ENCODE measurements around the gene PFN3.
A peak's percentile ranks its signal among the peaks of the same experiment; 100 is the strongest.

PFN3 gene

GRCh38 chr5:177357459-177358351, 42.8 kb downstream of the PFN3 start, which contains the start of gene RGS14:
TSS of gene RGS14 (plus strand) at chr5:177357924. CDS start at chr5:177358025, 101 bp downstream.
- DNase-seq = peak; percentile 75 to 78

GRCh38 chr5:177357146-177357458, 43.4 kb downstream of the PFN3 start:
- no peak for DNase-seq

DNA sequence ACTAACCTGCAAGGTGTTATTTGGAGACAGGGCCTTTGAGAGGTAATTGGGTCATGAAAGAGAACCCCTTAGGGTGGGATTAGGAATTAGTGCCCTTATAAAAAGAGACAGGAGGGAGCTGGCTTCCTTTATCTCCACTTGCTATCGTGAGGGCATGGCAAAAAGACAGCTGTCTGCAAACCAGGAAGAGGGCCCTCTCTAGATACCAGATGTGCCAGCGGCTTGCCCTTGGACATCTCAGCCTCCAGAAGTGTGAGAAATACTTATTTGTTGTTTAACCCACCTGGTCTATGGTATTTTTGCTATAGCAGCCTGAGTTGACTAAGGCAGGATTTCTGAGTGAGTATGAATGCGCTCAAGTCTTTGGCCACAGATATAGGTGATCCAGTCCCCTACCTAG, 43.7 kb downstream of the PFN3 start:
- no peak for DNase-seq

GRCh38 chr5:177355868-177356168, 44.6 kb downstream of the PFN3 start:
- DNase-seq = peak; percentile 23 to 38

DNA sequence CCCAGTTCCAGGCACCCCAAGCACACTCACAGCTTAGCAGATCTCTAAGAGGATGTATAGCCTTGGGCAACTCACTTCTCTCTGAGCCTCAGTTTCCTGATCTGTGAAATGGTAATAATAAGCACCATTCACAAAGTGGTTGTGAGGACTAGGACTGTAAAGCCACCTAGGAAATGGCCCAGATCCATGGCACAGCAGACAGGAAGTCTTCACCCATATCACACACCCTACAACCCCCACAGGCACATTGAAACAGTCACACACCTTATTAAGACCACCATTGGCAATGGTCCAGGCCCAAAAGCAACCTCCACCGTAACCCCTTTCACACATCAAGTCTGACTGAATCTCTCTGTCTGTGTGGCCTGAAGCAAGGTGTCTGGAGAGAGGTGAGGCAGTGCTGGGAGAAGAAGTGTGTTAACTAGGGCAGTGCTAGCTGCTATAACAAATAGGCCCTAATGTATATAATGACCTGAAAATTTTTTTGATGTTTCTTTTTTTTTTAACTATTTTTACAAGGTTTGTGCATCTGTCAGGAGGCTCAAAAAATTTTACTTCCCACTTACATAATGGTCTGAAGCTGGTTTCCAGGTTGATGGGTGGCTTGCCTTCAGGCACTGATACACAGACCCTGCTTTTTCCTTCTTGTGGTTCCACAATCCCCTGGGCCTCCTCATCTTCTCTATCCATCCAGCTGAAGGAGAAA, 45.1 kb downstream of the PFN3 start:
- DNase-seq = no peak

- DNase-seq = peak; percentile 64 to 73
Observed at GRCh38 chr5:177354711-177355110, 45.8 kb downstream of the PFN3 start.

DNA sequence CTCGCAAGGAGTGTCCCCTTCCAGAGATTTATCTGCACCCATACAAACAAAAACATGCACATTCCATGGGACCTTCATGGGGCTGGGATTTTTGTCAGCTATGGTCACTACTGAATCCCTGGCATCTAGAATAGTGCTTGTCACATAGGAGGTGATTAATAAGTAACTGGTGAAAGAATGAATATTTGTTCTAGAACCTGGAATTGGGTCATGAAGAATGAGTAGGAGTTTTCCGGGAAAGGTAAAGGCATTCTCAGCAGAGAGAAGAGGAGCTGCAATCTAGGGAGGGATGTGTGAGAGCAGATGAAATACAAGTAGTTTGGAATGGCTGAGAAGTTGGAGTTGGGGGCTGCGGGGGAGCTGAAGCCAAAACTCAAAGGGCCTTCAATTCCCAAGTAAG, 46.2 kb downstream of the PFN3 start:
- no peak for DNase-seq

GRCh38 chr5:177353093-177353492, 47.4 kb downstream of the PFN3 start:
- DNase-seq = peak; percentile 31 to 37

DNA sequence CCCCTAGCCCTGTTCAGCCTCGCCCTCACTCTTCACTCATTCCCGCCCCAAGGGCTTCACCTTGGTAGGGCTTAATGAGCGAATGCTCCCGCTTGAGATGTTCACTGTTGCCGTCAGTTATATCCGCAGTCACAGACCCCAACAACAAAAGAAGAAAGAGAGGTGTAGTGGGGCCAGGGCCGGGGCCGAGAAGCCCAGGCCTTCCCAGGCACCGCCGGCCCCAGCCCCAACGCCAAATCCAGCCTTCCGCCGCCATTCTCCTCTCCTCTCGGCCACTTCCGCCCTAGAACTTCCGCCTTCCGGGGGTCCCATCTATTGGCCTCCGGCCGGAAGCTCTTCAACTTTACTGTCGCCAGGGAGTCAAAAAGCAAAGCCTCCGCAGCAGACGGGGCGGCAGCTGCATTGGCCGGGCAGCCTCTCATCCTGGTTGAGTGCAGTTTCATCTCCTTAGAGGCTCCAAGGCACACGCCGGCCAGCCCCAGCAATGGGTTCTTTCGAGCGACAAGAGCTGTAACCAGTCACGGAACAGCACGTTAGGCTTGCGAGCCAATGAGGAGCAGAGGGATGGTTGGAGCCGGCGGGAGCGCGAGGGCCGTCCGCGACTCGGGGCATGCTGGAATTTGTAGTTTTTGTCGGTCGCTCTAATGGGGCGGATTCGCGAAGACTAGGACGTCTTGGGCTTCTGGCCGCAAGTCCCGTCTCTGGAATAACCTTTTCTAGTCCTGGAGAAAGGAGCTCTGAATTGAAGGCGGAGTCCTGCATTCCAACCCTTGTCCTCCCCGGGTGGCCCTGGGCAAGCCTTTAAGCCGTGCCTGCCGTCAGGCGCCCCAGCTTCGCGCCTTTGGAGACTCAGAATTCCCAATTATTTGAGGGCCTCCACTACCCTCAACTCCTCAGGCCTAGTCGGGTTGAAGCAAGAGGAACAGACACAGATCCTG, 48.8 kb downstream of the PFN3 start, which contains the start of gene LMAN2:
Gene LMAN2 (minus strand): TSS at position 277 of the 938 bp plus-strand sequence. CDS start 21 bp downstream, at position 256.
- DNase-seq = peak; percentile 92 to 95

GRCh38 chr5:177350776-177351391, 49.6 kb downstream of the PFN3 start:
- no peak for DNase-seq
